Glomerular visceral epithelial cell (primary cell): ENCODE data around the gene LEFTY2.
"Not testable (repeated sequence)": the region's sequence is repeated elsewhere in the genome, so short reads cannot be mapped to it uniquely, and the experiment has no call there.

Experiments
- DNase-seq: peaks from one replicate; pipeline ENCODE4 v3.0.0-alpha.2; 2016; ENCODE audit errors: extremely low spot score

Gene LEFTY2

GRCh38 chr1:225941187-225941941 lies at the start of gene LEFTY2:
Gene LEFTY2 (minus strand): TSS chr1:225941220. CDS start chr1:225941140, 80 bp downstream.
- no peak for DNase-seq

GRCh38 chr1:225987491-225988316 lies 46.7 kb upstream of the LEFTY2 start:
- peak; percentile 22 for DNase-seq

GRCh38 chr1:225981714-225982113 lies 40.7 kb upstream of the LEFTY2 start:
- no peak for DNase-seq

- DNase-seq, result no peak
Observed at GRCh38 chr1:225980005-225980836, 39.2 kb upstream of the LEFTY2 start.

GRCh38 chr1:225979421-225979820 lies 38.4 kb upstream of the LEFTY2 start:
- no peak for DNase-seq

GRCh38 chr1:225977937-225978748 lies 37.1 kb upstream of the LEFTY2 start:
- DNase-seq, result no peak

- not testable (repeated sequence) for DNase-seq
Observed at GRCh38 chr1:225975146-225975545, 34.1 kb upstream of the LEFTY2 start.

GRCh38 chr1:225974454-225974853 lies 33.4 kb upstream of the LEFTY2 start:
- no peak for DNase-seq

- peak; percentile 48 for DNase-seq
Observed at GRCh38 chr1:225973158-225973557, 32.1 kb upstream of the LEFTY2 start.

- DNase-seq, result no peak
Observed at GRCh38 chr1:225972344-225973152, 31.5 kb upstream of the LEFTY2 start.

GRCh38 chr1:225970592-225971157 lies 29.7 kb upstream of the LEFTY2 start:
- DNase-seq, result not testable (repeated sequence)

GRCh38 chr1:225969751-225970150 lies 28.7 kb upstream of the LEFTY2 start:
- not testable (repeated sequence) for DNase-seq

GRCh38 chr1:225965231-225965630 lies 24.2 kb upstream of the LEFTY2 start:
- no peak for DNase-seq

- DNase-seq, result no peak
Observed at GRCh38 chr1:225963735-225964530, 22.9 kb upstream of the LEFTY2 start.

GRCh38 chr1:225962440-225962975 lies 21.5 kb upstream of the LEFTY2 start:
- DNase-seq, result no peak

- DNase-seq, result no peak
Observed at GRCh38 chr1:225961659-225962439, 20.8 kb upstream of the LEFTY2 start.

- no peak for DNase-seq
Observed at GRCh38 chr1:225958041-225958440, 17.0 kb upstream of the LEFTY2 start.

GRCh38 chr1:225954753-225955152 lies 13.7 kb upstream of the LEFTY2 start:
- no peak for DNase-seq
